Stimulated activated CD8-positive, alpha-beta memory T cell treated with anti-CD3 and anti-CD28 coated beads, Interleukin-7, amount 100 ng/mL, for 24 hours (primary cell): ENCODE measurements around the gene OTOP2.

ENCODE experiments used
- DNase-seq: peaks from one replicate; pipeline ENCODE4 v3.0.0-alpha.2; 2020; ENCODE audit warnings: low read depth

Gene OTOP2, protein sequence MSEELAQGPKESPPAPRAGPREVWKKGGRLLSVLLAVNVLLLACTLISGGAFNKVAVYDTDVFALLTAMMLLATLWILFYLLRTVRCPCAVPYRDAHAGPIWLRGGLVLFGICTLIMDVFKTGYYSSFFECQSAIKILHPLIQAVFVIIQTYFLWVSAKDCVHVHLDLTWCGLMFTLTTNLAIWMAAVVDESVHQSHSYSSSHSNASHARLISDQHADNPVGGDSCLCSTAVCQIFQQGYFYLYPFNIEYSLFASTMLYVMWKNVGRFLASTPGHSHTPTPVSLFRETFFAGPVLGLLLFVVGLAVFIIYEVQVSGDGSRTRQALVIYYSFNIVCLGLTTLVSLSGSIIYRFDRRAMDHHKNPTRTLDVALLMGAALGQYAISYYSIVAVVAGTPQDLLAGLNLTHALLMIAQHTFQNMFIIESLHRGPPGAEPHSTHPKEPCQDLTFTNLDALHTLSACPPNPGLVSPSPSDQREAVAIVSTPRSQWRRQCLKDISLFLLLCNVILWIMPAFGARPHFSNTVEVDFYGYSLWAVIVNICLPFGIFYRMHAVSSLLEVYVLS

GRCh38 chr17:74924250-74924948, at the start of gene OTOP2:
OTOP2 (plus strand) TSS chr17:74924273; CDS start chr17:74924633, 360 bp downstream.
- no peak for DNase-seq

GRCh38 chr17:74874615-74875037, 49.4 kb upstream of the OTOP2 start:
- DNase-seq: no peak

GRCh38 chr17:74875155-74875976, 48.7 kb upstream of the OTOP2 start:
- no peak for DNase-seq

- DNase-seq: no peak
Observed at GRCh38 chr17:74875977-74876593, 48.0 kb upstream of the OTOP2 start.

GRCh38 chr17:74877592-74878548, 46.2 kb upstream of the OTOP2 start:
- DNase-seq: no peak

- DNase-seq: no peak
Observed at GRCh38 chr17:74878658-74879057, 45.4 kb upstream of the OTOP2 start.

DNA sequence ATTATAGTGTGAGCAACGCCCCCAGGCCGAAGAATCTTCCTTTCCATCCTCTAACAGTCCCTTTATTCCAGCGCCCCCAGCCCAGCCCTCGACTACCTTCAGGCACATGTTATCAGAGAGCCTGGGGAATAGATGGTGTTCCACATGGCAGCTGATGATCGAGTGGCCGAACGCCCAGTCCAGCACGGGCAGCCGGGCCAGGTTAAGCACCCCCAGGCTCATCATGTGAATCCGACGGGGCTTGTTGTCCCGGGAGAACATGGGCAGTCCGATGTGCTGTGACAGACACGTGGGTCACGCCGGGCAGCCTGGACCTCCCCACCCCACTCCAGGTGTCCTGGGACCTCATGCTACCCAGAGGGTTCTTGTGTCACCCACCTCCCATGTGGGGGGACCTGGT, 44.8 kb upstream of the OTOP2 start:
- no peak for DNase-seq

DNA sequence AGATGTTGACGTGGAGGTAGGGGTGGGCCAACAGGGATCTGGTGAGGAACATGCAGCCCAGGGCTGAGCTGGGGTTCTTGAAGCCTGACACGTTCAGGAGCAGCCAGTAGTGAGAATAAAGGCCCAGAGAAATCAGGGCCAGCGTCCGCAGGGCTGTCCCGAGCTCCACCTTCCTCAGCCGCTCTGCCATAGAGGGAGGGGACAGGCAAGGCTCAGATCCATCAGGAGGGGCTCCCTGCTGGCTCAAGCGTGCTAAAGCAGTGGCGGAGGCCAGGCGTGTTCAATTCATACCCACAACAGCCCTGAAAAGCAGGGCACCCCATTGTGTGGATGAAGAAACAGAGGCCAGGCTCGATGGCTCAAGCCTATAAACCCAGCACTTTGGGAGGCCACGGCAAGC, 43.0 kb upstream of the OTOP2 start:
- DNase-seq: no peak

- DNase-seq: no peak
Observed at GRCh38 chr17:74882517-74883240, 41.4 kb upstream of the OTOP2 start.

DNA sequence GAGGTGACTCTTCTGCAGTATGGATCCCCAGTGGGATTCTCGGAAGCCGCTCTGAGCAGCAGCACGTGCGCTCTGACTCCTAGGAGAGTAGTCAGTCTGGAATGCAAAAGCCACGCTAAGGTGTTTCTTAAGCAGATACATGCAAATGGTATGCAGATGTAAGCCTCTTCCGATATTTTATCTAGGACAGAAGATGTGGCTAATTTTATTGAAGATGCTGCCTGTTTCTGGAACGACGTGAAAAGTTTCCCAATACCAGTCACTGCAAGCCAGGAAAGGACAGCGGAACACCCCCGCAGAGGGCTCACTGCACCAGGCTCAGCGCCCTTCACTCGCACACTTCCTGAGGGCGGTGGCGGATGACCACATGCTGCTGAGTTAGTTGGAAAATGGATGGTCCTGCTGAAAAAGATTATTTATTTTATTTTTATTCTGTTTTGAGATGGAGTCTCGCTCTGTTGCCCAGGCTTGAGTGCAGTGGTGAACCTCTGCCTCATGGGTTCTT, 40.8 kb upstream of the OTOP2 start:
- DNase-seq: no peak

DNA sequence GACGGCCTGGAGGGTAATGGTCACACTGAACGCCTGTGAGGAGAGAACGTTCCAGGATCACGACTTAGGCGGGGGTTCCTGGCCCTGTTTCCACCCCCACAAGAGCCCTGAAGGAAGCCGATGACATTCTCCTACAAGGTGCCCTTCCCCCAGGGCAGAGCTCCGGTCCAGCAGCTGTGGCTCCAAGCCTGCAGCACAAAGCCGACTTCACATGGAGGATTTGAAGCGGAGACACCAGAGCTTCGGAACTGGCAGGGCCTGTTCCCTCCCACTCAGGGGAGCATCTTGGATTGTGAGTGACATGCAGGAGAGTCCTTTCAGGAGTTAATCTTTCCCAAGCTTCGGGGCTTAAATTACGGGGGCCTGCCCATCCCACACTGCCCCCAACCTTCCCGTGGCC, 35.6 kb upstream of the OTOP2 start:
- no peak for DNase-seq

DNA sequence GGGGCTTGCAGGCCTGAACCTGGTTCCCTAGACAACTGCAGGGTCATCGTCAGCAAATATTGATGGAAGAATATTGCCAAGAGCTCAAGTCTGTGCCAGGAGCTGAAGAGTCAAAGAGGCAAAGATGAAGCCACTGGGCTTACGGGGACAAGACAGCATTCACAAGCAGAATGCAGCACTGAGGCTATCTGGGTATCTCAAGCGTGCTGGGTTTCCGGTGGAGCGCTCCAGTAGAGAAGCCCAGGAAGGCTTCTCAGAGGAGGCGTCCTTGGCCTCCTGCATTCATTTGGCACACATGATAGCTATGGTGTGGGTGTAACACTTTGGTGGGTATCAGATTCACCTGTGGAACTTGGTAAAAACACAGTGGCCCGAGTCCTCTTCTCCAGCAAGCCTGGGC, 33.5 kb upstream of the OTOP2 start:
- no peak for DNase-seq

DNA sequence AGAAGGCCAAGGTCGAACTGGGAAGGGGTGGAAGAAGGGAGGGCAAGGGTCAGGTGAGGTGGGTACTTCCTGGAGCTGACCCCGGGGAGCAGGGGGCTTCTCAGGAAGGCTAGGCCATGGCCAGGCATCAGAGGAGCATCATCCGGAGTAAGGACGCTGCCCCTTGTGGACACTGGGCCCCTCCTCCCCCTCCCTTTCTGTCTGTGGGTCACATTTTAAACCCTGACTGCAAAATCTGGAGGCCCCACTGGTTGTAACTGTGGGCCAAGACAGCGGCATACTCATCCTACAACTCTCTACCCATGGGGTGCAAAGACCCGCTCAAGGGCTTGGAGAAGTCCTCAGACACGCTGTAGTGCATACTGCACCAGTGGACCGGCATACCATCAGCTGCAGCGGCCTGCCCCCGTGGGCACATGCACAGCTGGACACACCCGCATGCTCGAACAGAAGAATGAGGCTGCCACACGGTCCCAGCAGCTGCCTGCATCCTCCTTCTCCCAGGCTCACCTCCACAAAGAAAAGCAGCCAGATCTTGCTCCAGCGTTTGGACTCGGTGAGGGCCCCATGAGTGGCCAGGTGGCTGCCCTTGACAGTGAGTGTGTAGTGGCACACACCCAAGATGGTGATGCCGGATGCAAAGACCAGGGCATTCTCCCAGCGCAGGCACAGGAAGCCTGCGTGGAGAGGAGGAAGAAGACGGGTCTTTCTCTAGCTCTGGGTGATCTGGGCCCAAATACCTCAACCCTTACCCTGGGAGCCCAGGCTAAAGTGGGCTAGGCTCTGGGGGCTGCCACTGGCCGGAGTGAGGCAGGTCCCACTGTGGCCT, 31.8 kb upstream of the OTOP2 start:
- no peak for DNase-seq

- DNase-seq: no peak
Observed at GRCh38 chr17:74892974-74893911, 30.8 kb upstream of the OTOP2 start, which contains the start of gene FADS6. FADS6 (minus strand) TSS chr17:74893633; CDS start chr17:74893595, 38 bp downstream.

GRCh38 chr17:74893936-74894671, 30.0 kb upstream of the OTOP2 start:
- DNase-seq: no peak

GRCh38 chr17:74898376-74898946, 25.6 kb upstream of the OTOP2 start:
- DNase-seq: no peak
